Progenitor cell of endocrine pancreas (in vitro differentiated cells): ENCODE measurements around the gene TM9SF4. TPM values are rescaled to one million over a fixed set of nuclear protein-coding genes. Genes with fewer than 3 reads are reported as not detected.

Experiments
- DNase-seq: peaks from one replicate; pipeline ENCODE4 v3.0.0; 2021; ENCODE audit warnings: low spot score; ENCODE audit not compliant: unreplicated experiment
- H3K27ac Mint-ChIP-seq: 2 replicates; pipeline ENCODE4 v1.8.0; 2021; ENCODE audit warnings: mild to moderate bottlenecking, moderate library complexity, mixed read lengths
- H3K27me3 Mint-ChIP-seq: 2 replicates; pipeline ENCODE4 v1.8.0; 2021; ENCODE audit warnings: mixed read lengths
- H3K36me3 Mint-ChIP-seq: 2 replicates; pipeline ENCODE4 v1.8.0; 2022; ENCODE audit warnings: mixed read lengths; ENCODE audit not compliant: insufficient read depth
- H3K4me1 Mint-ChIP-seq: 2 replicates; pipeline ENCODE4 v1.8.0; 2021; ENCODE audit warnings: low read depth, mixed read lengths
- H3K4me3 Mint-ChIP-seq: 2 replicates; pipeline ENCODE4 v1.8.0; 2021; ENCODE audit warnings: low read depth, mild to moderate bottlenecking, moderate library complexity, mixed read lengths
- H3K9me3 Mint-ChIP-seq: 2 replicates; pipeline ENCODE4 v1.8.0; 2021; ENCODE audit warnings: low read depth, mixed read lengths
- total RNA-seq: library from RNA; stranded (reverse); gene quantifications from 2 replicates; pipeline ENCODE4 v1.2.1, GENCODE V29; 2021
- TF ChIP-seq, protein P1 (sequence below): fragments of 200-600 bp; sonication (generic); IDR thresholded peaks from one replicate; pipeline ENCODE4 v1.5.0; 2021; ENCODE audit warnings: antibody characterized with exemption, mild to moderate bottlenecking; ENCODE audit not compliant: unreplicated experiment

Gene TM9SF4
- total RNA-seq, 1 donor from 2014 or later = 92.9 TPM

DNA sequence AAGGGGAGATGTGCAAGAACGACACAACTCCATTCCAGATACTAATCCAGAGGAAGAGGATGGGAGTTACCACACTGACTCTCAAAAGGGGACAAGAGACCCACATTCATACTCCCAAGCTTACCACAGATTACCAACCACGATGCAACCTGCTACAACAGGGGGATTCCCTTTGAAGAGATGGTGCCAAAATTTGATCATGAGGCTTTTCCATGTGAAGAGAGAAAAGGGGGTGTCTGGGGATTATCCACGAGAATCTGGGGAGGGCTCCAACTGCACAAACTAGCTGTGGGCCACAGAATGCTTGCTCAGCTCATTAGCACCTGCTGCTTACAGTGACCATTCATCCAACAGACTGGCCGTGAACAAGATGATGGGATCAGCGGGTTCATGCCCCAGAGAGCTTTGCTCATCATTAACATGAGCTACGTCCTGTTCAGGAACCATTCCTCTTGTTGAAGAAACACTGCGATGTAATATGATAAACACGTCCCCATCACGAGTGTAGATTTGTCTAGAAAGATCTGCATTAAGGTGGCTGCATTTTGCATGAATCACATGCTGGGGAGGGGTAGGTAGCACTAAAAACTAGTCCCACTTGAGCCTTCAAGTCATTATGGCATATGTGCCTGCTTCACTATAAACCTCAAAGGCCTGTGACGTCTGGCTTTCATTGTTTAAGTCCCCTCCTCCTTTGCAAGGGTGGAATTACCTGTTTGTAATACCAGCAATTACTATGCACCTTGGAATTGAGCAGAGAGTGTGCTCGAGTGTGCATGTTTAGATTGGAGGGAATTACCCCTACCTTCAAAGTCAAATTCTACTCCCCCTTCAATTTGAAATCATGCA, 94.1 kb downstream of the TM9SF4 start:
- Mint-ChIP-seq H3K4me3 (peak overlapping the region; percentile 32), H3K27ac (peak overlapping the region; percentile 99), H3K36me3 (peaks cover 11% of the 10 kb centered on the region), H3K4me1 (peaks cover 43% of the 10 kb centered on the region), H3K27me3 (no peaks in the 10 kb centered on the region), H3K9me3 (no peaks in the 10 kb centered on the region)
- TF ChIP-seq, protein P1, sequence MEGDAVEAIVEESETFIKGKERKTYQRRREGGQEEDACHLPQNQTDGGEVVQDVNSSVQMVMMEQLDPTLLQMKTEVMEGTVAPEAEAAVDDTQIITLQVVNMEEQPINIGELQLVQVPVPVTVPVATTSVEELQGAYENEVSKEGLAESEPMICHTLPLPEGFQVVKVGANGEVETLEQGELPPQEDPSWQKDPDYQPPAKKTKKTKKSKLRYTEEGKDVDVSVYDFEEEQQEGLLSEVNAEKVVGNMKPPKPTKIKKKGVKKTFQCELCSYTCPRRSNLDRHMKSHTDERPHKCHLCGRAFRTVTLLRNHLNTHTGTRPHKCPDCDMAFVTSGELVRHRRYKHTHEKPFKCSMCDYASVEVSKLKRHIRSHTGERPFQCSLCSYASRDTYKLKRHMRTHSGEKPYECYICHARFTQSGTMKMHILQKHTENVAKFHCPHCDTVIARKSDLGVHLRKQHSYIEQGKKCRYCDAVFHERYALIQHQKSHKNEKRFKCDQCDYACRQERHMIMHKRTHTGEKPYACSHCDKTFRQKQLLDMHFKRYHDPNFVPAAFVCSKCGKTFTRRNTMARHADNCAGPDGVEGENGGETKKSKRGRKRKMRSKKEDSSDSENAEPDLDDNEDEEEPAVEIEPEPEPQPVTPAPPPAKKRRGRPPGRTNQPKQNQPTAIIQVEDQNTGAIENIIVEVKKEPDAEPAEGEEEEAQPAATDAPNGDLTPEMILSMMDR = no peak
- DNase-seq = no peak

DNA sequence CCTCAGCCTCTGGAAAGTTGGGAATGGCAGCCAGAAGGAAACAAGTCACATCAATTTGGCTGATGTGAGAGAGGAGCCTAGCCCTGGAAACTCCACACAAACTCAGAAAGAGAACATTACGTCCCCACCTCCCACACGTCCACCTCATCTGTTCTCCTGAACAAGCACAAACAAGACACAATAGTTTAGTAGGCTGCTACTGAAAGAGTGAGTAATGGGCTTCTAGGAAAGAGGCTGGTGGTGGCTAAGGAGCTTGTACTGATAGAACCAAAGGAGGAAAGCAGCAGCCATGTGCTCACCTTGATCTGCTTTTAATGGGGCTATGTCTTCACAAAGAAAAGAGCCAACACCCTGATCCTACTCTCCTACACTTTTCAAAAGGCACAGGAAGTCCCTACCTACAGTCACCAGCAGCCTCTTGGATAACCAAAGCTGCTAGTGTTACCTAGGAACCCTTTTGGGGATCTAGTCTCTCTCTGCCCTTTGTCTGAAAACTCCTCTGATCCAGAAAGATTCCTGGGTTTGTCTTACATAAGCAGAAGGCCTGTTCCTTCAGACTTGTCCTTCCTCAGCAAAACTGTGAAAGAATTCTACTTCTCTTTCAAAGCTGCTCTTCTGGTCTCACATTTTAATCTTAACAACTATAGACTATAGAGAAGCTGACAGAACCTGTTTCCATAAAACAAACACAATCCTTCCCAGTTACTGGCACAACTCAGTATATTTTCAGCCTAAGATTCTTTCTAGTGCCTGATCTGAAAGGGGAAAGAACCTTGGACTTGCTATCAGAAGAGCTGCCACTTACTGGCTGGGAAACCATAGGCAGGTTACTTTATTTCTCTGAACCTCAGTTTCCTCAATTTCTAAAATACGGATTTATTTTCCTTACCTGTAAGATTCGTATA, 94.9 kb downstream of the TM9SF4 start:
- Mint-ChIP-seq H3K4me1 (peaks cover 48% of the 10 kb centered on the region), H3K36me3 (peaks cover 7% of the 10 kb centered on the region), H3K27me3 (no peaks in the 10 kb centered on the region), H3K27ac (peak overlapping the region; percentile 99), H3K4me3 (peak overlapping the region; percentile 97), H3K9me3 (no peaks in the 10 kb centered on the region)
- no peak for DNase-seq
- TF ChIP-seq, protein P1 = no peak

DNA sequence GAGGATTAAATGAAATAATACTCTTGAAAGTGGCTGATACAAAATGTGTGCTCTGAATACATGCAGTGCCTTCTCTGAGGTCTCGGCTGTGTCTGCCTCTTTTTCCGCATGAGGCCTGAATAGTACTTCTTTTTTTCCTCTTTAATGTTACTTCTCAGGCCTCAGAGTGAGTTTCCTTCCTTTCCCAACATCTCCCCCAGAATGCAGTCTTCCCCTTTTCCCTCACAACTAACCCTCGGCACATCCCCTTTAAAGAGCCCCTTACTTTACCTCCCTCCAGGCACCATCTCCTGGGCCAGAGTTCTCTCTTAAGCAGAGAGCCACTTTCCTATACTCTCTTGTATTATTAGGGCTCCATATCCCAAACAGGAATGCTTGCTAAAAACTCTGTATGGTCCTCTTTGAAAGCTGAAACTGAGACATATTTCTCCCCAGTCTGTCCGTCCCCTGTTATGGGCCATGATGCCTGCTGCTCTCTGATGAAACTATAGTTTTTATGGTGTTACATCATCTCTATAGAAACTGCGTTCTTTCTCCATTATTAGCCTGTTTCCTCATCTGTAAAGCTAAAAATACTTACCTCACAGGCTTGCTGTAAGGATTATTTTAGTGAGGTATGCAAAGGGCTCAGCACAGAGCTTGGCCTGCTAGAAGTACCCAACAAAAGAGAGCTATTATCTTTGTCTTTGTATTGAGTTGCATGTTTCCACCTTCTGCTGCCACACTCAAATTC, 95.8 kb downstream of the TM9SF4 start:
- peak overlapping the region; percentile 97 for H3K4me3 Mint-ChIP-seq
- H3K36me3 Mint-ChIP-seq = peaks cover 8% of the 10 kb centered on the region
- DNase-seq = no peak
- peak overlapping the region; percentile 99 for H3K27ac Mint-ChIP-seq
- H3K27me3 Mint-ChIP-seq = no peaks in the 10 kb centered on the region
- peaks cover 50% of the 10 kb centered on the region for H3K4me1 Mint-ChIP-seq
- TF ChIP-seq, protein P1 = no peak
- no peaks in the 10 kb centered on the region for H3K9me3 Mint-ChIP-seq

DNA sequence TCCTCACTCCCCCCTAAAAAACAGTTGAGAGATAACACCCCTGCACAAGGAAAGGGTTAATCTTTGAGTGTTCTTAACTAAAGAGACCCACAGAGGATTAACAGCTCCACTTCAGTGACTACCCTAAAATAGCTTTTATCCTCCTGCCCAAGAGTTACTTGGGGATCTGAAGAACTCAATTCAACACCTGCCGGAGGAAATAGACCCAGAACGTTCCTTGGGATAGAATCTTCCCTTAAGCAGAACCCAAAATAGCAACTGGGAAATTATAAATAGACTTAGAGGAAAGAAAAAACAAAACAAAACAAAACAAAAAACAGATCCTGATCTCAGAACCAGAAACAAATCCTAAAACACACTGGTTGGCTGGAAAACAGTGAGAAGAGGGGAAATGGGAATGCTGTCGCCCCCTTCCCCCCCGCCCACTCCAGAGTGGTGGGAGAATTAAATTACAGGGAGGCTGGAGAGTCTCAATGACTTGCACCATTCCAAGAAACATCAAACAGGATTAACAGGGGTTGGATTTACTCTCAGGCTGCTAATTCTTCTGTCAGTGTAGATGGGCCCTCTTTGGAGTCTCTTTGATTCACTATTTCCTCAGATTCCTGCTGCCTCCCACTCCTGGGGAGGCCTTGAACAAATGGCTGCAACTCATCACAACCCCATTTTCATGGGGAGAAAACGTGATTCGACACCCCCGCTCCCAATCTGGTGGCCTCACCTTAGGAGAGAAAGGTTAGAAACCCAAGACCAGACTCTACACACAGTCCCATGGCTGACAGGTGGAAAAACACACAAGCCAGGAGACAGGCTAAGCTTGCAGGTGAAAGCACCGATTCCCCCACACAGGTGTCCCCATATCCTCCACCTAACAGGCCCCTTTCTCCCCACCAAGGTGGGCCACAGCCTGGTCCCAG, 96.6 kb downstream of the TM9SF4 start:
- Mint-ChIP-seq H3K9me3 (no peaks in the 10 kb centered on the region), H3K27ac (peak overlapping the region; percentile 99), H3K27me3 (no peaks in the 10 kb centered on the region), H3K36me3 (peaks cover 8% of the 10 kb centered on the region), H3K4me3 (peak overlapping the region; percentile 97), H3K4me1 (peaks cover 50% of the 10 kb centered on the region)
- DNase-seq = no peak
- TF ChIP-seq, protein P1 = no peak
